GM18951 (cell line): Measurements from ENCODE around the gene FAM53A.

Experiments
- POLR2A ChIP-seq: IDR thresholded peaks from 4 replicates; pipeline ENCODE4 v1.6.1; 2011; ENCODE audit warnings: mild to moderate bottlenecking; ENCODE audit not compliant: insufficient read length, insufficient read depth; ENCODE audit errors: extremely low read depth
- in situ Hi-C: fragments of 300-500 bp; cut with MboI; formaldehyde crosslinking; loops from one replicate; pipeline ENCODE4 v1.12.0; 2022; ENCODE audit warnings: low sequenced_read_pairs, mixed read lengths, inconsistent platforms; ENCODE audit not compliant: unreplicated experiment

The FAM53A gene

GRCh38 chr4:1669850-1670249 is 14.3 kb downstream of the FAM53A start:
- no peak for TF ChIP-seq POLR2A
- in situ Hi-C loops, result no loop called here

- in situ Hi-C loops, result no loop called here
- TF ChIP-seq POLR2A, result no peak
Observed at GRCh38 chr4:1669270-1669669, 14.8 kb downstream of the FAM53A start.

- TF ChIP-seq POLR2A, result no peak
- in situ Hi-C loops, result no loop called here
Observed at GRCh38 chr4:1668488-1668840, 15.6 kb downstream of the FAM53A start.

- in situ Hi-C loops, result no loop called here
- TF ChIP-seq POLR2A, result no peak
Observed at GRCh38 chr4:1667273-1667672, 16.8 kb downstream of the FAM53A start.

- TF ChIP-seq POLR2A, result no peak
- in situ Hi-C loops, result no loop called here
Observed at GRCh38 chr4:1666391-1666790, 17.7 kb downstream of the FAM53A start.

- no peak for TF ChIP-seq POLR2A
- in situ Hi-C loops, result no loop called here
Observed at GRCh38 chr4:1664141-1664540, 20.0 kb downstream of the FAM53A start.

- no peak for TF ChIP-seq POLR2A
- in situ Hi-C loops, result no loop called here
Observed at GRCh38 chr4:1663549-1663948, 20.6 kb downstream of the FAM53A start.

GRCh38 chr4:1661695-1662094 is 22.4 kb downstream of the FAM53A start:
- in situ Hi-C loops, result no loop called here
- TF ChIP-seq POLR2A, result no peak

GRCh38 chr4:1660948-1661677 is 23.0 kb downstream of the FAM53A start:
- in situ Hi-C loops, result no loop called here
- TF ChIP-seq POLR2A, result no peak

GRCh38 chr4:1659104-1660043 is 24.7 kb downstream of the FAM53A start:
- in situ Hi-C loops, result no loop called here
- TF ChIP-seq POLR2A, result no peak

- in situ Hi-C loops, result no loop called here
- TF ChIP-seq POLR2A, result no peak
Observed at GRCh38 chr4:1658581-1658980, 25.5 kb downstream of the FAM53A start.

GRCh38 chr4:1658146-1658545 is 26.0 kb downstream of the FAM53A start:
- in situ Hi-C loops, result no loop called here
- TF ChIP-seq POLR2A, result no peak

- in situ Hi-C loops, result no loop called here
- no peak for TF ChIP-seq POLR2A
Observed at GRCh38 chr4:1656986-1657385, 27.1 kb downstream of the FAM53A start.

GRCh38 chr4:1656132-1656531 is 28.0 kb downstream of the FAM53A start:
- in situ Hi-C loops, result no loop called here
- no peak for TF ChIP-seq POLR2A

GRCh38 chr4:1655676-1656075 is 28.4 kb downstream of the FAM53A start:
- in situ Hi-C loops, result no loop called here
- TF ChIP-seq POLR2A, result no peak
